GM18519 (cell line): Measurements from ENCODE around the gene HSPB9.

Experiments used
- ATAC-seq: cut with Tn5 transposase; IDR thresholded peaks from one replicate; pipeline ENCODE4 v1.9.1; 2021; ENCODE audit warnings: mild to moderate bottlenecking, moderate library complexity; ENCODE audit not compliant: unreplicated experiment, low FRiP score

HSPB9 gene

GRCh38 chr17:42098730-42099399 is 23.7 kb upstream of the HSPB9 start:
- ATAC-seq, result no peak

GRCh38 chr17:42101513-42102292 is 20.9 kb upstream of the HSPB9 start:
- ATAC-seq, result no peak

GRCh38 chr17:42103221-42103954 is 19.2 kb upstream of the HSPB9 start:
- no peak for ATAC-seq

- no peak for ATAC-seq
Measured at GRCh38 chr17:42104264-42104663, 18.3 kb upstream of the HSPB9 start.

GRCh38 chr17:42106009-42106408 is 16.6 kb upstream of the HSPB9 start:
- no peak for ATAC-seq

GRCh38 chr17:42107124-42107523 is 15.5 kb upstream of the HSPB9 start:
- no peak for ATAC-seq

GRCh38 chr17:42107597-42108576 is 14.7 kb upstream of the HSPB9 start:
- no peak for ATAC-seq

- ATAC-seq, result no peak
Measured at GRCh38 chr17:42109086-42109485, 13.5 kb upstream of the HSPB9 start.

GRCh38 chr17:42110301-42111264 is 12.0 kb upstream of the HSPB9 start:
- ATAC-seq, result no peak

- no peak for ATAC-seq
Measured at GRCh38 chr17:42111265-42111636, 11.4 kb upstream of the HSPB9 start.

GRCh38 chr17:42111871-42112551 is 10.6 kb upstream of the HSPB9 start:
- ATAC-seq, result no peak

- no peak for ATAC-seq
Measured at GRCh38 chr17:42112552-42113176, 9.9 kb upstream of the HSPB9 start, which contains the start of gene DHX58. DHX58 (minus strand) TSS chr17:42112714; CDS start chr17:42111892, 822 bp downstream.

- no peak for ATAC-seq
Measured at GRCh38 chr17:42113293-42114069, 9.1 kb upstream of the HSPB9 start.

GRCh38 chr17:42114118-42114517 is 8.5 kb upstream of the HSPB9 start:
- no peak for ATAC-seq

- ATAC-seq, result no peak
Measured at GRCh38 chr17:42116705-42117396, 5.8 kb upstream of the HSPB9 start.

- ATAC-seq, result no peak
Measured at GRCh38 chr17:42117397-42118125, 5.0 kb upstream of the HSPB9 start.
